Heart left ventricle (tissue), 16 donors: Measurements from ENCODE around the gene AKT1. TPM values are rescaled to one million over a fixed set of nuclear protein-coding genes. Genes with fewer than 3 reads are reported as not detected.
"Not testable (repeated sequence)": the region's sequence is repeated elsewhere in the genome, so short reads cannot be mapped to it uniquely, and the experiment has no call there.

Experiments
- ATAC-seq, 4 donors: fragments of 200-7000 bp; cut with Tn5 transposase; one replicate each; pipeline ENCODE4 v1.9.1; 2020 to 2022; ENCODE audit warnings: moderate library complexity in 4 of 4, mild to moderate bottlenecking in 3 of 4, moderate number of reproducible peaks in 1 of 4
- DNase-seq, 5 donors: peaks; one replicate each; pipeline ENCODE4 v3.0.0-alpha.2; 2020
- H3K27ac ChIP-seq, 12 donors: fragments of 200-600 bp; sonication (generic) in 4 of 12; one replicate each; pipeline versions ENCODE4 v1.5.0 to v1.8.0; 2016 to 2022; ENCODE audit warnings: mild to moderate bottlenecking in 2 of 12
- H3K27me3 ChIP-seq, 9 donors: fragments of 200-600 bp; sonication (generic) in 2 of 9; one replicate each; pipeline versions ENCODE4 v1.5.1 to v1.8.0; 2016 to 2022; ENCODE audit warnings: mild to moderate bottlenecking in 3 of 9
- H3K36me3 ChIP-seq, 9 donors: fragments of 200-600 bp; sonication (generic) in 2 of 9; one replicate each; pipeline versions ENCODE4 v1.5.0 to v1.8.0; 2018 to 2022; ENCODE audit warnings: mild to moderate bottlenecking in 2 of 9
- H3K4me1 ChIP-seq, 12 donors: fragments of 200-600 bp; sonication (generic) in 4 of 12; one replicate each; pipeline versions ENCODE4 v1.5.0 to v1.8.0; 2016 to 2022; ENCODE audit warnings: mild to moderate bottlenecking in 3 of 12
- H3K4me3 ChIP-seq, 12 donors: fragments of 200-600 bp; sonication (generic) in 4 of 12; one replicate each; pipeline versions ENCODE4 v1.5.0 to v1.8.0; 2017 to 2022; ENCODE audit warnings: mild to moderate bottlenecking in 9 of 12, moderate library complexity in 4 of 12
- H3K9me3 ChIP-seq, 12 donors: fragments of 200-600 bp; sonication (generic) in 4 of 12; one replicate each; pipeline versions ENCODE4 v1.5.0 to v1.8.0; 2016 to 2022; ENCODE audit warnings: mild to moderate bottlenecking in 1 of 12
- CTCF ChIP-seq, 12 donors: fragments of 200-600 bp; sonication (generic) in 4 of 12; IDR thresholded peaks; one replicate each; pipeline versions ENCODE4 v1.5.0 to v1.8.0; 2018 to 2022; ENCODE audit warnings: antibody characterized with exemption in 12 of 12, mild to moderate bottlenecking in 5 of 12
- POLR2A ChIP-seq, 2 donors: fragments of 450-650 bp; IDR thresholded peaks; one replicate each; pipeline ENCODE4 v1.6.1; 2017; ENCODE audit warnings: antibody characterized with exemption in 2 of 2, mild to moderate bottlenecking in 2 of 2, moderate library complexity in 2 of 2
- WGBS, 4 donors: extraction: QIAGEN DNeasy Blood & Tissue Kit in 2 of 4; methylation state at CpG; one replicate each; pipeline versions ENCODE4 v1.1.5 to v1.1.7; 2013 to 2018; 5-methylcytosine and 5-hydroxymethylcytosine counted together
- intact Hi-C, 10 donors: fragments of 100-400 bp; cut with DNase I; formaldehyde crosslinking; loops; one replicate each; pipeline versions ENCODE4 v1.11.1 to v1.14.2; 2022
- polyA plus RNA-seq, 2 donors: library from polyadenylated mRNA; stranded (reverse); fragments of 200-250 nt; gene quantifications; one replicate each; pipeline ENCODE4 v1.2.3, GENCODE V29; 2013
- total RNA-seq, 9 donors: library from RNA; depleted of rRNA in 2 of 9; stranded (reverse); fragments of >200 nt in 2 of 9; fragmentation: NEBNext Ultra II Directional in 3 of 9; extraction: Animal tissue kit (Norgen Biotek cat#: 25700) in 3 of 9; gene quantifications; one replicate each; pipeline versions ENCODE4 v1.1.0 to v1.2.4, GENCODE V29; 2016 to 2023
- donor health status: ischemic (EF 13 %, LVEDD 7.1; RV severe dilation, severe dysfunction).
- donor health status: healthy with polysubstance abuse.
- donor health status: DM: no; HTN: yes; CAD: no.
- donor health status: DM: no; HTN: no; CAD: no.
- donor health status: ischemic (EF 25% LVEDD 6.9; RV normal size, moderate dysfunction).
- donor health status: ischemic (EF 25% LVEDD 5.7; RV mildly dilated, moderate dysfunction).
- donor health status: healthy.
- donor health status: DM: yes; HTN: yes; CAD: no.
- donor health status: ischemic (EF 35%, LVEDD 5.7; RV mildly dilated, moderate dysfunction).
- donor health status: nonischemic (EF 11% LVEDD 7.7; RV severe dilation, severe dysfunction).
- donor health status: DM: yes; HTN: yes; CAD: no.
- donor health status: PGD.
- donor health status: ischemic (EF 29% LVEDD 5.4; RV normal size, mild dysfunction).
- donor health status: nonischemic (EF 23%, LVEDD 6.1; RV moderate dilation, normal function).

Gene AKT1
- total and polyA plus RNA-seq, 11 donors = 108 to 173 (median 135) TPM

GRCh38 chr14:104818714-104819161 lies 23.2 kb upstream of the AKT1 start:
- Histone ChIP-seq H3K36me3 (peaks cover 0 to 4% (median 0%) of the 10 kb centered on the region in 9 donors), H3K27ac (no peak overlapping the region), H3K4me1 (peaks cover 0 to 40% (median 23%) of the 10 kb centered on the region in 12 donors), H3K27me3 (no peaks in the 10 kb centered on the region), H3K9me3 (peaks cover 0 to 3% (median 0%) of the 10 kb centered on the region in 12 donors), H3K4me3 (no peak overlapping the region)
- intact Hi-C loops = no loop called here
- TF ChIP-seq CTCF (IDR thresholded peaks at IDR 0.05) (no peak), POLR2A (IDR thresholded peaks at IDR 0.05) (no peak)
- DNase-seq = peak in 3 of 5 donors; percentile 3 to 22 (median 14)
- no peak for ATAC-seq
- 87 to 96% (median 90%) methylated on average over 9 of the region's 9 CpGs for WGBS, 4 donors

GRCh38 chr14:104817930-104818713 lies 22.6 kb upstream of the AKT1 start:
- Histone ChIP-seq H3K27me3 (no peaks in the 10 kb centered on the region), H3K4me1 (peaks cover 0 to 40% (median 23%) of the 10 kb centered on the region in 12 donors), H3K9me3 (peaks cover 0 to 3% (median 0%) of the 10 kb centered on the region in 12 donors), H3K4me3 (no peak overlapping the region), H3K36me3 (peaks cover 0 to 4% (median 0%) of the 10 kb centered on the region in 9 donors), H3K27ac (no peak overlapping the region)
- no peak for TF ChIP-seq POLR2A (IDR thresholded peaks at IDR 0.05)
- no peak for TF ChIP-seq CTCF (IDR thresholded peaks at IDR 0.05)
- intact Hi-C loops = no loop called here
- no peak for ATAC-seq
- peak in 2 of 5 donors; percentile 3 to 4 for DNase-seq
- 92 to 96% (median 96%) methylated on average over 7 to 8 of the region's 8 CpGs for WGBS, 4 donors

GRCh38 chr14:104816616-104816884 lies 21.0 kb upstream of the AKT1 start:
- H3K27ac ChIP-seq = peak overlapping the region; percentile 90 to 98 (median 96)
- 2 to 5% (median 3%) methylated on average over 7 to 8 of the region's 8 CpGs for WGBS, 4 donors
- H3K4me1 ChIP-seq = peaks cover 0 to 40% (median 23%) of the 10 kb centered on the region in 12 donors
- peaks cover 0 to 4% (median 0%) of the 10 kb centered on the region in 9 donors for H3K36me3 ChIP-seq
- DNase-seq = peak in 1 of 5 donors; percentile 17
- peaks cover 0 to 3% (median 0%) of the 10 kb centered on the region in 12 donors for H3K9me3 ChIP-seq
- intact Hi-C loops = no loop called here
- no peaks in the 10 kb centered on the region for H3K27me3 ChIP-seq
- ATAC-seq = peak in 1 of 4 donors; percentile 1
- H3K4me3 ChIP-seq = peak overlapping the region; percentile 64 to 93 (median 80)
- TF ChIP-seq CTCF (IDR thresholded peaks at IDR 0.05) (no peak), POLR2A (IDR thresholded peaks at IDR 0.05) (no peak)

GRCh38 chr14:104814701-104815100 lies 19.2 kb upstream of the AKT1 start:
- peak in 3 of 5 donors; percentile 13 to 26 (median 24) for DNase-seq
- H3K27me3 ChIP-seq, H3K36me3 ChIP-seq, H3K9me3 ChIP-seq, intact Hi-C loops, ATAC-seq: not testable (repeated sequence)
- Histone ChIP-seq H3K4me1 (peaks cover 0 to 34% (median 22%) of the 10 kb centered on the region in 12 donors), H3K4me3 (peak overlapping the region in 11 of 12 donors; percentile 74 to 93 (median 81)), H3K27ac (peak overlapping the region in 7 of 12 donors; percentile 93 to 98 (median 96))
- 85 to 90% (median 87%) methylated on average over 15 of the region's 15 CpGs for WGBS, 4 donors
